Measurements from ENCODE around the gene SNTG2. TPM values are rescaled to one million over a fixed set of nuclear protein-coding genes. Genes with fewer than 3 reads are reported as not detected.

Gene SNTG2
- total RNA-seq, 3 donors from 2014 or later (not counting 1 experiment from before 2014, with no cell fraction given): not detected

GRCh38 chr2:1010415-1010930 lies 59.8 kb downstream of the SNTG2 start:
- intact Hi-C loops (cut with micrococcal nuclease): no loop called here
- WGBS (ENCODE audit: insufficient coverage): 22% methylated on average over 7 of the region's 7 CpGs
- no peaks in the 10 kb centered on the region for H3K9me3 Mint-ChIP-seq
- no peaks in the 10 kb centered on the region for H3K36me3 Mint-ChIP-seq
- H3K4me3 Mint-ChIP-seq: no peak overlapping the region
- H3K27me3 ChIP-seq (ENCODE audit: control insufficient read depth, insufficient read depth, low read length): peaks cover 2% of the 10 kb centered on the region
- no peak overlapping the region for H3K4me3 ChIP-seq (ENCODE audit: low read length)
- no peaks in the 10 kb centered on the region for H3K36me3 ChIP-seq (ENCODE audit: control insufficient read depth, insufficient read depth, low read length)
- no peaks in the 10 kb centered on the region for H3K4me1 ChIP-seq (ENCODE audit: control insufficient read depth, insufficient read depth, low read length)
- H3K27ac ChIP-seq (ENCODE audit: low read length): no peak overlapping the region
- H3K27me3 Mint-ChIP-seq (ENCODE audit: low read depth in 2 of 2): peaks cover 19 to 36% of the 10 kb centered on the region in 2 donors
- no peak for TF ChIP-seq CTCF (IDR thresholded peaks at IDR 0.05)
- H3K27ac Mint-ChIP-seq: no peak overlapping the region
- no peaks in the 10 kb centered on the region for H3K4me1 Mint-ChIP-seq
- no peak for ATAC-seq
- H3K9me3 ChIP-seq (ENCODE audit: control insufficient read depth, insufficient read depth, low read length): no peaks in the 10 kb centered on the region
- DNase-seq: no peak

GRCh38 chr2:1011006-1011405 lies 60.4 kb downstream of the SNTG2 start:
- Histone ChIP-seq H3K27ac (ENCODE audit: low read length) (no peak overlapping the region), H3K4me1 (ENCODE audit: control insufficient read depth, insufficient read depth, low read length) (no peaks in the 10 kb centered on the region), H3K4me3 (ENCODE audit: low read length) (no peak overlapping the region), H3K36me3 (ENCODE audit: control insufficient read depth, insufficient read depth, low read length) (no peaks in the 10 kb centered on the region), H3K27me3 (ENCODE audit: control insufficient read depth, insufficient read depth, low read length) (peaks cover 2% of the 10 kb centered on the region), H3K9me3 (ENCODE audit: control insufficient read depth, insufficient read depth, low read length) (no peaks in the 10 kb centered on the region)
- ATAC-seq: no peak
- DNase-seq: no peak
- intact Hi-C loops (cut with micrococcal nuclease): no loop called here
- no peak overlapping the region for H3K4me3 Mint-ChIP-seq
- no peak overlapping the region for H3K27ac Mint-ChIP-seq
- no peaks in the 10 kb centered on the region for H3K4me1 Mint-ChIP-seq
- 49% methylated on average over 5 of the region's 5 CpGs for WGBS (ENCODE audit: insufficient coverage)
- TF ChIP-seq CTCF (IDR thresholded peaks at IDR 0.05): no peak
- H3K27me3 Mint-ChIP-seq (ENCODE audit: low read depth in 2 of 2): peaks cover 19 to 36% of the 10 kb centered on the region in 2 donors
- H3K36me3 Mint-ChIP-seq: no peaks in the 10 kb centered on the region
- H3K9me3 Mint-ChIP-seq: no peaks in the 10 kb centered on the region

- DNase-seq: no peak
- H3K4me1 ChIP-seq (ENCODE audit: control insufficient read depth, insufficient read depth, low read length): no peaks in the 10 kb centered on the region
- no peak for TF ChIP-seq CTCF (IDR thresholded peaks at IDR 0.05)
- ATAC-seq: no peak
- intact Hi-C loops (cut with micrococcal nuclease): no loop called here
- H3K9me3 Mint-ChIP-seq: no peaks in the 10 kb centered on the region
- H3K27me3 Mint-ChIP-seq (ENCODE audit: low read depth in 2 of 2): peaks cover 19 to 36% of the 10 kb centered on the region in 2 donors
- no peaks in the 10 kb centered on the region for H3K36me3 ChIP-seq (ENCODE audit: control insufficient read depth, insufficient read depth, low read length)
- no peak overlapping the region for H3K27ac ChIP-seq (ENCODE audit: low read length)
- H3K4me3 Mint-ChIP-seq: no peak overlapping the region
- no peaks in the 10 kb centered on the region for H3K4me1 Mint-ChIP-seq
- H3K9me3 ChIP-seq (ENCODE audit: control insufficient read depth, insufficient read depth, low read length): no peaks in the 10 kb centered on the region
- peaks cover 2% of the 10 kb centered on the region for H3K27me3 ChIP-seq (ENCODE audit: control insufficient read depth, insufficient read depth, low read length)
- H3K36me3 Mint-ChIP-seq: no peaks in the 10 kb centered on the region
- WGBS (ENCODE audit: insufficient coverage): 93% methylated on average over 7 of the region's 7 CpGs
- no peak overlapping the region for H3K27ac Mint-ChIP-seq
- no peak overlapping the region for H3K4me3 ChIP-seq (ENCODE audit: low read length)
Observed at GRCh38 chr2:1011985-1012384, 61.3 kb downstream of the SNTG2 start.

GRCh38 chr2:1014802-1015201 lies 64.2 kb downstream of the SNTG2 start:
- DNase-seq (no peak), ATAC-seq (no peak)
- Mint-ChIP-seq H3K4me3 (no peak overlapping the region), H3K36me3 (no peaks in the 10 kb centered on the region), H3K27ac (no peak overlapping the region), H3K9me3 (no peaks in the 10 kb centered on the region), H3K4me1 (no peaks in the 10 kb centered on the region), H3K27me3 (ENCODE audit: low read depth in 2 of 2) (peaks cover 21 to 24% of the 10 kb centered on the region in 2 donors)
- Histone ChIP-seq H3K36me3 (ENCODE audit: control insufficient read depth, insufficient read depth, low read length) (no peaks in the 10 kb centered on the region), H3K9me3 (ENCODE audit: control insufficient read depth, insufficient read depth, low read length) (no peaks in the 10 kb centered on the region), H3K27me3 (ENCODE audit: control insufficient read depth, insufficient read depth, low read length) (no peaks in the 10 kb centered on the region), H3K4me3 (ENCODE audit: low read length) (no peak overlapping the region), H3K4me1 (ENCODE audit: control insufficient read depth, insufficient read depth, low read length) (no peaks in the 10 kb centered on the region), H3K27ac (ENCODE audit: low read length) (no peak overlapping the region)
- 86% methylated on average over 12 of the region's 12 CpGs for WGBS (ENCODE audit: insufficient coverage)
- intact Hi-C loops (cut with micrococcal nuclease): no loop called here
- no peak for TF ChIP-seq CTCF (IDR thresholded peaks at IDR 0.05)

Measured in natural killer cell (primary cell).